Activated CD8-positive, alpha-beta memory T cell treated with anti-CD3 and anti-CD28 coated beads, Interleukin-2, amount 50 U/mL, for 4 hours (primary cell): ENCODE measurements around the gene COL28A1.

Experiments
- DNase-seq: peaks from one replicate; pipeline ENCODE4 v3.0.0-alpha.2; 2020

The COL28A1 gene

GRCh38 chr7:7323921-7324320 lies 211.8 kb downstream of the COL28A1 start:
- no peak for DNase-seq

DNA sequence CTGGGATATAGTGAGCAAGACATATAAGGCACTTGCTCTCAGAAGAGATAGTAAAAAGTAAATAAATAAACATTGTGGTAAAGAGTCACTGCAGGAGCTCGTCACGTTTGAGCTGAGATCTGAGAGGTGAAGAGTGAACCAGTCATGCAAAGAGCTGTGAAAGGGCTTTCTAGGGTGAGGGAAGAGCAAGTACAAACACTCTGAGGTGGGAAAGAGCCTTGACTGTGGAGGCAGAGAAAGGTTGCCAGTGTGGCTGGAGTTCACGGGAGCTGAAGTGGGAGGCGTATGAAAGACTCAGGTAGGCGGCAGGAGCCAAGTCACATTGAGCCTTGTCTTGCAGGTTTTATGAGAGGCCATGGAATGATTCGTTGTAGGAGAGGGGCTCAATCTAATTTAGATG lies 212.3 kb downstream of the COL28A1 start:
- DNase-seq = no peak

GRCh38 chr7:7321681-7322080 lies 214.0 kb downstream of the COL28A1 start:
- DNase-seq = no peak

- DNase-seq = no peak
These were observed 217.1 kb downstream of the COL28A1 start for GRCh38 chr7:7318601-7319000.

DNA sequence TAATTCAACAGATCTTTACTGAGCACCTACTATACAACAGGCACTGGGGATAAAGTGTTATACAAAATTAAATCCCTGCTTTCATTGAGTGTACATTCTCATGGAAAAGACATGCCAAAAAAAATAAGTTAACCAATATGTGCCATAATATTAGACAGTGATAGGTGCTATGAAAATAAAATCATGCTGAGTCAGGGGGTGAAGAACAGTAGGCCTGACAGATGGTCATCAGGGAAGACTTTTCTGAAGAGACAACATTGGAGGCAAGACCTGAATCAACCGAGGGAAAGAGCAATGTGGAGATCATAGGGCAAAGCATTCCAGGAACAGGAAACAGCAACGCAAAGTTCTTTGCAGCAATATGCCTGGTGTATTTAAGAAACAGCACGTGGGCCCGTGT lies 217.8 kb downstream of the COL28A1 start:
- no peak for DNase-seq

- no peak for DNase-seq
These were observed 219.8 kb downstream of the COL28A1 start for GRCh38 chr7:7315851-7316250.

- DNase-seq = no peak
These were observed 223.3 kb downstream of the COL28A1 start for GRCh38 chr7:7312323-7312722.

DNA sequence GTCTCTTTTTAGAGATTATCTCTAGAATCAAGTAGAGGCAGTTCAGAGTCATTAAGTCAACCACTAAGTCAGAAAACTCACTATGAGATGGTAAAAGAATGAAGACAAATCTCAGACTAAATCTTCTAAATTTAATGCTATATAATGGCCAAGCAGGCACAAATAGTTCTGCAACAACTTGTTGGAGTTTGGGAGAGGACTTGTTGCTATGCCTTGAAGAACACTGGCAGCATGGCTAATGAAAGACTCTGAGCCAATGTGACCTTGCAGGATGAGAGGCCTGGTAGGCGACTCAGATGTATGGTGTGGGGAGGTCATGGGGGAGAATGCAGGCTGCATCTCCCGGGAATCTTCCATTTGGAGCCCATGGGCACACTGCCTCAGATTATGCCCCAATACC lies 224.7 kb downstream of the COL28A1 start:
- no peak for DNase-seq

DNA sequence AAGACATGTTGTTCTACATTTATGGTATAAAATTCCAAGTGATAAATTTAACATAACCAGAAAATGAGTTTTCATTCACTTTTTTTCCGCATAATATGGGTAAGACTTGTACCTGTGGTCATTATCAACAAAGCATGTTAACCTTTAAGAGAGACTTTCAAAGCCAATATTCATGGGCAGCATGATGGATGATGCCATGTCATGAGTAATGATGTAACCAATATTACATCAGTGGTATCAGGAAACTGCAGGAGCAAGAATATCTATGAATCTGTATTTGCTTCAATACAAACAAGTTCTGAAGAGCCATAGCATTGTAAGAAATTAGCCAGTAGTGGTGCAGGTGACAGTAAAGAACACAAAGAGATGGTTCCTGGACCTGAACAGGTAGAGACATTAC lies 226.5 kb downstream of the COL28A1 start:
- DNase-seq = no peak
